Memory B cell (primary cell): ENCODE measurements around the gene BBS9.

Source experiments
- ATAC-seq: fragments of 150-1000 bp; cut with Tn5 transposase; 2 replicates; pipeline ENCODE4 v1.10.0; 2021; ENCODE audit warnings: low read depth, mild to moderate bottlenecking, moderate library complexity
- DNase-seq, 2 donors: peaks; one replicate each; pipeline ENCODE4 v3.0.0; 2022; ENCODE audit warnings: low spot score in 2 of 2
- H3K27ac Mint-ChIP-seq: one replicate; pipeline ENCODE4 v1.8.0; 2022; ENCODE audit warnings: mild to moderate bottlenecking, moderate library complexity, mixed read lengths
- H3K27me3 Mint-ChIP-seq: one replicate; pipeline ENCODE4 v1.8.0; 2022; ENCODE audit warnings: mixed read lengths
- H3K36me3 Mint-ChIP-seq: one replicate; pipeline ENCODE4 v1.8.0; 2022; ENCODE audit warnings: mild to moderate bottlenecking, mixed read lengths
- H3K4me1 Mint-ChIP-seq: one replicate; pipeline ENCODE4 v1.8.0; 2022; ENCODE audit warnings: mixed read lengths
- H3K4me3 Mint-ChIP-seq: one replicate; pipeline ENCODE4 v1.8.0; 2022; ENCODE audit warnings: mild to moderate bottlenecking, moderate library complexity, mixed read lengths
- H3K9me3 Mint-ChIP-seq: one replicate; pipeline ENCODE4 v1.8.0; 2022; ENCODE audit warnings: mixed read lengths

The BBS9 gene

DNA sequence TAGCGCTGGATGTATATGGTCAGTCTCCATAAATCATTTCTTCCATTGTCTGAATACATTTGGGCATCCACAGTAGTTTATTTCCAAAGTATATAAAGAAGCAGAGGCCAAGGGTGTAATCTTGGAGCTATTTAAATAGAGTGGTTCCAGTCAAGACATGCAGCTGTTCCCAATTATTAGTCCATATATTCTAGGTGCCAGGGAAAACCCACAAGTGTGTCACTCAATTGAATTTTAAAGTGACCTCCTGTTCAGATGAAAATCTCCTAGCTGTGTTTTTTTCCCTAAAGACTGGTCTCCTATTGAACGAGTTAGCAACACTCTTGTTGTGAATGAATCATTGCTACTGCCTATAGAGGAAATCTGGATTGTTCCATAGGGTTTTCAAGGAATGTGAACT, 515.7 kb downstream of the BBS9 start:
- H3K27ac Mint-ChIP-seq: no peak overlapping the region
- H3K36me3 Mint-ChIP-seq: peaks cover 15% of the 10 kb centered on the region
- no peaks in the 10 kb centered on the region for H3K27me3 Mint-ChIP-seq
- H3K4me3 Mint-ChIP-seq: no peak overlapping the region
- H3K9me3 Mint-ChIP-seq: no peaks in the 10 kb centered on the region
- H3K4me1 Mint-ChIP-seq: peaks cover 5% of the 10 kb centered on the region
- no peak for DNase-seq
- ATAC-seq: no peak

DNA sequence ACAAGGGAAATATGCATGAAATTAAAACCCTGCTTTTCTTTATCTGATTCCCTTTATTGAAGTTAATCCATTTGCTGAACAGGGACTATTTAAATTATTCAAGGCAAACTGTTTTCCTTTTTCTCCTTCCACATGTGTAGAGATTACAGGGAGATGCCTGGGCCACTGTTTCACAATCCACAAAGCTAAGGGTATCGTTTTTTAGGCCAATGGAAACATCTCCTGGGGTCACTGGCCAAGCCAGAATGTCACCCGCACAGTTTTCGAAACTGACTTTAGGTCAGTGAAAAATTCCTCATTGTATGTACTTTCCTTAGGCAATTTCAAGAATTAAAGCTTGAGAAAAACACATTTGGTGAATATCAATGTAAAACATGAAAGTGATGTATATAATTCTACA, 516.8 kb downstream of the BBS9 start:
- H3K36me3 Mint-ChIP-seq: peaks cover 14% of the 10 kb centered on the region
- no peaks in the 10 kb centered on the region for H3K27me3 Mint-ChIP-seq
- ATAC-seq (no peak), DNase-seq (no peak)
- no peak overlapping the region for H3K27ac Mint-ChIP-seq
- H3K4me1 Mint-ChIP-seq: peaks cover 6% of the 10 kb centered on the region
- no peak overlapping the region for H3K4me3 Mint-ChIP-seq
- no peaks in the 10 kb centered on the region for H3K9me3 Mint-ChIP-seq

DNA sequence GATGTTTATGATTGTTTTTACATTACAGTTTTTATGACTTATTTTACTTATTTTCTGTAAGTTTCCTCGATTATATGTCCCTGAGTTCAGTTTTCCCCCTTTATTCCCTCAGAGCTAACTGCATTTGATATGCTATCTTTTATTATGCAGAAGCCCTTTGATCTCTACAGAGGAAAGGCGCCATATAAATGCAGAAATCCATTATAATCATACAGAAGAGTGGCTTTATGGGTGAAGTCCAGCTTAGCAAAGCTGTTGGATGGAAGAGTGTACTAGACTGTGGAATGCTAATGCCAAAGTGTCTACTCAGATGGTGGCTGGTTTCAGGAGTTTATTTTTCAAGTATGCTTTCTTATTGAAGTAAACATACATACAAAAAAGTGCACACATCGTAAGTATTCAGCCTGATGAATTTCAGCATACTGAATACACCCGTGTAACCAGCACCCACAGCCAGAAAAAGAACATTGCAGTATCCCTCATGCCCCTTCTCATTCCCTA, 517.6 kb downstream of the BBS9 start:
- ATAC-seq: no peak
- Mint-ChIP-seq H3K9me3 (no peaks in the 10 kb centered on the region), H3K36me3 (peaks cover 17% of the 10 kb centered on the region), H3K27ac (no peak overlapping the region), H3K4me3 (no peak overlapping the region), H3K4me1 (peaks cover 6% of the 10 kb centered on the region), H3K27me3 (no peaks in the 10 kb centered on the region)
- DNase-seq: no peak

DNA sequence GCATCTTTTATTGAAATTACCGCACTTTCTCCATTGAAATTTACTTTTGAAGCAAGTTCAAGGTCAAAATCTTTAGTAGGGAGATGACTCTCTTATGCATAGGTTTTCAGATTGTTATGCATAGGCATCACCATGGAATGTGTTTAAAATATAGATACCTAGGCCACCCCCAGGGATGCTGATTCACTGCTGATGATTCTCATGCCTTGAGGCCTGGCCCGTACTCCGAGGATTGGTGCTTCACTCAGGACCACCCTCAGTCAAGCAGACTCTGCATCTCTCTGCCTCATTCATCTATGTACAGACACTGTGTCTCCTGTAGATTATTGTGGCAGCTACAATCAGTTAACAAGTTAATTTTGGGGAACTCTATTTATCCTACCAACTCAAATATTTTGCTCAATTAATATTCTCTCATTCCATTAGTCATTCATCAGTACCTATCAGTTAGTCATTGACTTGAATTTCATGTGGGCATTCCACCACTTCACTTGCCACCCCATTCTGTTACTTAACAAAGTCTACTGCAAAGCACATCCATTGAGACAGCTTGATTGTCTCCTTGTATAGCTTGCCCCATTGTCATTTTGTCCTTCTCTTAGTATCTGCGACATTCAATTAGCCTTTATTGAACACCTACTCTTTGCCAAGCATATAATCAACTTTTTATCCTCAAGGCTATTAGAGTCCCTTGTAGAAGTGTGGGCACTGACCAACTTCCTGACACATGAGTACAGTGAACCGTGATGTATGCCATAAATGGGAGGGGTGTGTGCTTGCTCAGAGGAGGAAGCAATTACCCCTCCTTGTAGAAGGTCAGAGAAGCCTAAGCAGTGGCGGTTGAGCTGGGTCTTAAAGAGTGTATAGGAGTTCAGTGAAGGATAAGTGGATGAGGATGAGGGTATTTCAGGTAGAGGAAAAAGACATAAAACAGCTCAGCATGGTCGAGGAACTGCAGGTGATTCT, 520.4 kb downstream of the BBS9 start:
- Mint-ChIP-seq H3K4me1 (peaks cover 6% of the 10 kb centered on the region), H3K27ac (no peak overlapping the region), H3K4me3 (no peak overlapping the region), H3K9me3 (no peaks in the 10 kb centered on the region), H3K27me3 (no peaks in the 10 kb centered on the region), H3K36me3 (peaks cover 19% of the 10 kb centered on the region)
- no peak for ATAC-seq
- DNase-seq: no peak

DNA sequence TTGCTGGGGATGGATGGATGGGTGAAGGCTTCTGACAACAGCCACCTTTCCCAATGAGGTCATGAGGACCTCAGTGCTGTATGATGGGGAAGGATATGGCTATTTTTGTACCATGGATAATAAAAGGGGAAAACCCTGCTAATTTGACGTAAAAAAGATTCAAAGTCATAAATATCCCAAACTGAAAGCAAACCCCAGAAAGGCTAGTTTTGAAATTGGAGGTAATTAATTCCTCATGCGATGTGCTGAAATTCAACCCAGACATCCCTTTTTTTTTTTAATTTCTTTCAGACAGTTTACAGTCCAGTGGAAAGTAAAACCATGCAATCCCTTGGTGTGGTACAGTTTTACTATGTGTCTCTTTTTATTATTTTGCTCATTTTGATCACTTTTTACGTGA, 521.5 kb downstream of the BBS9 start:
- no peaks in the 10 kb centered on the region for H3K27me3 Mint-ChIP-seq
- H3K4me3 Mint-ChIP-seq: no peak overlapping the region
- DNase-seq: no peak

DNA sequence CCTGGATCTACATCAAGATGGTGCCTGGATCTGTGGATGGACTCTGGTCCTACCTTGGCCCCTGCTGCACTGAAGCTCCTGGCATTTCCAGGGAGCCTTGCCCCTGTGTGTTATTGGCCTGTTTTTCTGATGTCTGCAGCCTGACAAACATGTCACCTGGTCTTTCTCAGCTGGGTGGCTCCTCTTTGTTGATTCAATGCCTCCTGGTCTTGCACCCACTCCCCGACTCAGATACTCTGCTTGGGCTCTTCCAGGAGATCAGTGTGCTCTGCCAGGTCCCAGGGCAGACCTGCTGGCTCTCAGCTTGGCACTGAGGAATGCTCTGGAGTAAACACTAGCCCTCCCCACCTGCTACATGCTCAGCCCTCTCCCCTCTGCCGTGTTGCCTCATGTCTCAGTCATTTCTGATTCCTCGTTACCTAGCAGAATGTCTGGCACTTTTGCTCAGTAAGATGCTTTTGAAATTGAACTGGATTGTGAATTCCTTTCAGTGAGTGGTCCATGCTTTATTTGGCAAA, 522.7 kb downstream of the BBS9 start:
- Mint-ChIP-seq H3K4me1 (peaks cover 6% of the 10 kb centered on the region), H3K4me3 (no peak overlapping the region), H3K9me3 (no peaks in the 10 kb centered on the region), H3K36me3 (peaks cover 19% of the 10 kb centered on the region), H3K27me3 (no peaks in the 10 kb centered on the region), H3K27ac (no peak overlapping the region)
- DNase-seq (no peak), ATAC-seq (no peak)

More for the DNA sequence above, 521.5 kb downstream of the BBS9 start:
- Mint-ChIP-seq H3K36me3 (peaks cover 19% of the 10 kb centered on the region), H3K4me1 (peaks cover 6% of the 10 kb centered on the region), H3K27ac (no peak overlapping the region), H3K9me3 (no peaks in the 10 kb centered on the region)
- ATAC-seq: no peak

DNA sequence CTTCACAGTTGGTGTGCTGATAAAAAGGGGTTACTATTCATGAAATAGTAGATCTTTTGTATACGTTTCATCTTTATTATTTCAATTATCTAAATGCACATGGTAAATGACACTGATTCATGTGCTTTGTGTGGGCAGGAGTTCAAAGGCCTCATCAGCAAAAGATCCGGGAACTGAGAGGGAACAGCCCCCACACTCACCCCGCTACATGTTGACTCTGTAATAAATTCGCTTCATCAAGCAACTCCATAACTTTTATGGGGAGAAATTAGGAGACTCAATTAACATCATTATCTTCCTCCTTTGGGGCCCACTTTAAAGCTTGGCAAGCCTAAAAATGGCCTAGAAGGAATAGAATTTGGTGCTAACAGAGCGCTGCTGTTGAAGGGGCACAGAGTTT, 525.3 kb downstream of the BBS9 start:
- H3K4me3 Mint-ChIP-seq: no peak overlapping the region
- no peaks in the 10 kb centered on the region for H3K27me3 Mint-ChIP-seq
- no peak for DNase-seq
- no peak for ATAC-seq
- H3K27ac Mint-ChIP-seq: no peak overlapping the region
- peaks cover 17% of the 10 kb centered on the region for H3K36me3 Mint-ChIP-seq
- peaks cover 5% of the 10 kb centered on the region for H3K4me1 Mint-ChIP-seq
- H3K9me3 Mint-ChIP-seq: no peaks in the 10 kb centered on the region
